H9 (cell line): ENCODE measurements around the gene STK32B. TPM values are rescaled to one million over a fixed set of nuclear protein-coding genes. Genes with fewer than 3 reads are reported as not detected.

Experiments
- DNase-seq: peaks from one replicate; pipeline ENCODE4 v3.0.0-alpha.2; 2017
- H2AFZ ChIP-seq: one replicate; pipeline ENCODE4 v1.6.1; 2013; ENCODE audit warnings: mild to moderate bottlenecking, low read length, control low read depth, moderate library complexity
- H2AK5ac ChIP-seq: 2 replicates; pipeline ENCODE4 v1.6.1; 2013; ENCODE audit warnings: low read length, control low read depth, mixed read lengths; ENCODE audit not compliant: insufficient read length
- H2BK120ac ChIP-seq: one replicate; pipeline ENCODE4 v1.6.1; 2013; ENCODE audit warnings: low read depth, mild to moderate bottlenecking, low read length, control low read depth, inconsistent platforms; ENCODE audit not compliant: poor library complexity, severe bottlenecking
- H2BK12ac ChIP-seq: 2 replicates; pipeline ENCODE4 v1.6.1; 2013; ENCODE audit warnings: low read length, control low read depth, mixed read lengths, low read depth; ENCODE audit not compliant: insufficient read length
- H2BK15ac ChIP-seq: 2 replicates; pipeline ENCODE4 v1.6.1; 2013; ENCODE audit warnings: low read depth, low read length, control low read depth
- H2BK20ac ChIP-seq: one replicate; pipeline ENCODE4 v1.6.1; 2013; ENCODE audit warnings: low read depth, mild to moderate bottlenecking, low read length, control low read depth, inconsistent platforms; ENCODE audit not compliant: poor library complexity, severe bottlenecking
- H2BK5ac ChIP-seq: 2 replicates; pipeline ENCODE4 v1.6.1; 2013; ENCODE audit warnings: low read length, control low read depth, mixed read lengths; ENCODE audit not compliant: insufficient read length
- H3K14ac ChIP-seq: 2 replicates; pipeline ENCODE4 v1.6.1; 2013; ENCODE audit warnings: low read length, control low read depth; ENCODE audit not compliant: insufficient read depth
- H3K18ac ChIP-seq: 2 replicates; pipeline ENCODE4 v1.6.1; 2013; ENCODE audit warnings: low read depth, mild to moderate bottlenecking, mixed read lengths, low read length, control low read depth; ENCODE audit not compliant: insufficient read length
- H3K23ac ChIP-seq: 2 replicates; pipeline ENCODE4 v1.6.1; 2013; ENCODE audit warnings: low read length, control low read depth, mixed read lengths, low read depth; ENCODE audit not compliant: insufficient read length
- H3K23me2 ChIP-seq: 2 replicates; pipeline ENCODE4 v1.6.1; 2013; ENCODE audit warnings: low read depth, mild to moderate bottlenecking, mixed read lengths, low read length, control low read depth; ENCODE audit not compliant: insufficient read length, poor library complexity, severe bottlenecking
- H3K27ac ChIP-seq: 2 replicates; pipeline ENCODE4 v1.5.1; 2013; ENCODE audit warnings: low read length, control low read depth, mixed read lengths, low read depth; ENCODE audit not compliant: insufficient read length
- H3K27me3 ChIP-seq: 2 replicates; pipeline ENCODE4 v1.6.1; 2013; ENCODE audit warnings: low read length, control low read depth, inconsistent platforms; ENCODE audit not compliant: insufficient read depth
- H3K4ac ChIP-seq: 2 replicates; pipeline ENCODE4 v1.6.1; 2013; ENCODE audit warnings: low read depth, mild to moderate bottlenecking, control low read depth, inconsistent platforms, low read length, moderate library complexity
- H3K4me1 ChIP-seq: 2 replicates; pipeline ENCODE4 v1.6.1; 2013; ENCODE audit warnings: low read length, control low read depth, inconsistent platforms; ENCODE audit not compliant: insufficient read depth
- H3K4me2 ChIP-seq: 2 replicates; pipeline ENCODE4 v1.6.1; 2013; ENCODE audit warnings: low read length, control low read depth, mixed read lengths; ENCODE audit not compliant: insufficient read length, insufficient read depth
- H3K56ac ChIP-seq: 2 replicates; pipeline ENCODE4 v1.6.1; 2013; ENCODE audit warnings: low read depth, mild to moderate bottlenecking, mixed read lengths, low read length, control low read depth; ENCODE audit not compliant: insufficient read length
- H3K79me1 ChIP-seq: 2 replicates; pipeline ENCODE4 v1.6.1; 2013; ENCODE audit warnings: low read depth, mild to moderate bottlenecking, moderate library complexity, low read length, control low read depth, inconsistent platforms; ENCODE audit not compliant: insufficient read depth, poor library complexity, severe bottlenecking
- H3K79me2 ChIP-seq: 2 replicates; pipeline ENCODE4 v1.6.1; 2013; ENCODE audit warnings: low read length, control low read depth, inconsistent platforms; ENCODE audit not compliant: insufficient read depth
- H3K9ac ChIP-seq: 2 replicates; pipeline ENCODE4 v1.6.1; 2013; ENCODE audit warnings: low read length, control low read depth, mixed read lengths; ENCODE audit not compliant: insufficient read length; ENCODE audit errors: extremely low read depth
- H3K9me3 ChIP-seq: one replicate; pipeline ENCODE4 v1.6.1; 2013; ENCODE audit warnings: low read depth, low read length, inconsistent platforms; ENCODE audit not compliant: control insufficient read depth
- H3T11ph ChIP-seq: one replicate; pipeline ENCODE4 v1.6.1; 2013; ENCODE audit warnings: mild to moderate bottlenecking, low read length, control low read depth, inconsistent platforms
- H4K20me1 ChIP-seq: one replicate; pipeline ENCODE4 v1.6.1; 2013; ENCODE audit not compliant: control insufficient read depth, insufficient read length, insufficient read depth
- H4K5ac ChIP-seq: 2 replicates; pipeline ENCODE4 v1.6.1; 2013; ENCODE audit warnings: low read depth, mild to moderate bottlenecking, mixed read lengths, low read length, control low read depth; ENCODE audit not compliant: insufficient read length
- H4K8ac ChIP-seq: replicated peaks from 2 replicates; pipeline ENCODE4 v1.6.1; 2013; ENCODE audit warnings: low read length, control low read depth, mixed read lengths, low read depth; ENCODE audit not compliant: insufficient read length
- H4K91ac ChIP-seq: 2 replicates; pipeline ENCODE4 v1.6.1; 2013; ENCODE audit warnings: low read depth, mild to moderate bottlenecking, moderate library complexity, mixed read lengths, low read length, control low read depth; ENCODE audit not compliant: insufficient read length
- H3K27ac Mint-ChIP-seq, 3 experiments: 2 replicates in 2 of 3; 3 replicates in 1 of 3; pipeline ENCODE4 v1.8.0; 2020 to 2021; ENCODE audit warnings: mixed read lengths in 3 of 3, mild to moderate bottlenecking in 1 of 3, moderate library complexity in 1 of 3
- H3K27me3 Mint-ChIP-seq: 2 replicates; pipeline ENCODE4 v1.8.0; 2021; ENCODE audit warnings: low read depth, mild to moderate bottlenecking, moderate library complexity, mixed read lengths
- H3K36me3 Mint-ChIP-seq, 3 experiments: 2 replicates in 2 of 3; 3 replicates in 1 of 3; pipeline ENCODE4 v1.8.0; 2020 to 2021; ENCODE audit warnings: low read depth in 3 of 3, mixed read lengths in 3 of 3; ENCODE audit not compliant: insufficient read depth in 1 of 3
- H3K4me1 Mint-ChIP-seq, 2 experiments: 2 replicates each; pipeline ENCODE4 v1.8.0; 2020; ENCODE audit warnings: mixed read lengths in 2 of 2
- H3K4me3 Mint-ChIP-seq, 2 experiments: 2 replicates in 1 of 2; 3 replicates in 1 of 2; pipeline ENCODE4 v1.8.0; 2020 to 2021; ENCODE audit warnings: mild to moderate bottlenecking in 2 of 2, mixed read lengths in 2 of 2, moderate library complexity in 1 of 2
- H3K9me3 Mint-ChIP-seq, 2 experiments: 2 replicates in 1 of 2; 3 replicates in 1 of 2; pipeline ENCODE4 v1.8.0; 2020; ENCODE audit warnings: mild to moderate bottlenecking in 2 of 2, mixed read lengths in 2 of 2, moderate library complexity in 1 of 2
- WGBS: extraction: QIAGEN DNeasy Blood & Tissue Kit; methylation state at CpG from one replicate; pipeline ENCODE4 v1.1.7; 2013; ENCODE audit warnings: missing lambda C conversion rate, low lambda C conversion rate, mixed read lengths; ENCODE audit not compliant: insufficient read length; ENCODE audit errors: extremely low coverage; 5-methylcytosine and 5-hydroxymethylcytosine counted together
- total RNA-seq: library from RNA; stranded (reverse); gene quantifications from 2 replicates; pipeline ENCODE4 v1.2.1, GENCODE V29; 2021
- TF ChIP-seq, protein P1 (sequence below): fragments of 200-600 bp; sonication (generic); conservative IDR thresholded peaks from 3 replicates; pipeline ENCODE4 v1.8.0; 2021; ENCODE audit warnings: antibody characterized with exemption, mild to moderate bottlenecking

Gene STK32B
- total RNA-seq, 1 experiment from 2014 or later = 1.0 TPM

GRCh38 chr4:5478169-5478568 is 426.9 kb downstream of the STK32B start:
- Histone ChIP-seq H3K9ac (no peak overlapping the region), H3K18ac (no peak overlapping the region), H3K79me1 (no peaks in the 10 kb centered on the region), H4K20me1 (no peaks in the 10 kb centered on the region), H4K5ac (no peak overlapping the region), H2BK12ac (no peak overlapping the region), H3K9me3 (no peaks in the 10 kb centered on the region), H3K4me1 (no peaks in the 10 kb centered on the region; the same call in 1 of the 2 replicates), H3K27ac (no peak overlapping the region), H3K23ac (no peak overlapping the region), H2BK120ac (no peak overlapping the region), H3K4ac (no peak overlapping the region), H3K23me2 (no peaks in the 10 kb centered on the region), H2AK5ac (no peak overlapping the region), H4K8ac (no peak overlapping the region), H2AFZ (no peak overlapping the region), H2BK5ac (no peak overlapping the region), H3K14ac (no peak overlapping the region), H3K56ac (no peak overlapping the region), H4K91ac (no peak overlapping the region), H2BK15ac (no peak overlapping the region), H3T11ph (no peak overlapping the region), H2BK20ac (no peak overlapping the region), H3K4me2 (no peak overlapping the region), H3K79me2 (no peaks in the 10 kb centered on the region), H3K27me3 (no peaks in the 10 kb centered on the region)
- Mint-ChIP-seq H3K27ac (no peak overlapping the region), H3K9me3 (peaks cover 8 to 11% of the 10 kb centered on the region in 2 experiments; a peak in 3 of 5 replicates), H3K4me1 (peaks cover 9 to 12% of the 10 kb centered on the region in 2 experiments), H3K36me3 (peaks cover 0 to 1% (median under 1%) of the 10 kb centered on the region in 3 experiments; a peak in 3 of 7 replicates), H3K4me3 (no peak overlapping the region; a peak in 1 of 5 replicates), H3K27me3 (peaks cover 7% of the 10 kb centered on the region; the same call in 1 of the 2 replicates)
- TF ChIP-seq, protein P1, sequence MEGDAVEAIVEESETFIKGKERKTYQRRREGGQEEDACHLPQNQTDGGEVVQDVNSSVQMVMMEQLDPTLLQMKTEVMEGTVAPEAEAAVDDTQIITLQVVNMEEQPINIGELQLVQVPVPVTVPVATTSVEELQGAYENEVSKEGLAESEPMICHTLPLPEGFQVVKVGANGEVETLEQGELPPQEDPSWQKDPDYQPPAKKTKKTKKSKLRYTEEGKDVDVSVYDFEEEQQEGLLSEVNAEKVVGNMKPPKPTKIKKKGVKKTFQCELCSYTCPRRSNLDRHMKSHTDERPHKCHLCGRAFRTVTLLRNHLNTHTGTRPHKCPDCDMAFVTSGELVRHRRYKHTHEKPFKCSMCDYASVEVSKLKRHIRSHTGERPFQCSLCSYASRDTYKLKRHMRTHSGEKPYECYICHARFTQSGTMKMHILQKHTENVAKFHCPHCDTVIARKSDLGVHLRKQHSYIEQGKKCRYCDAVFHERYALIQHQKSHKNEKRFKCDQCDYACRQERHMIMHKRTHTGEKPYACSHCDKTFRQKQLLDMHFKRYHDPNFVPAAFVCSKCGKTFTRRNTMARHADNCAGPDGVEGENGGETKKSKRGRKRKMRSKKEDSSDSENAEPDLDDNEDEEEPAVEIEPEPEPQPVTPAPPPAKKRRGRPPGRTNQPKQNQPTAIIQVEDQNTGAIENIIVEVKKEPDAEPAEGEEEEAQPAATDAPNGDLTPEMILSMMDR = no peak
- DNase-seq = no peak
- no CpG with 5 or more reads among the region's 4 CpGs for WGBS
